ENCODE results near the gene PSMF1. TPM values are rescaled to one million over a fixed set of nuclear protein-coding genes. Genes with fewer than 3 reads are reported as not detected.

The PSMF1 gene
- total and polyA plus RNA-seq, 2 of the 13 experiments (the other 11 are each of a cell fraction or from before 2014, with no cell fraction given), result 82.5 to 86.0 TPM

GRCh38 chr20:1184638-1185315 lies 66.4 kb downstream of the PSMF1 start, which contains the start of gene TMEM74B (continued):
- TF ChIP-seq DZIP1 (CRISPR knock-in tag; IDR thresholded peaks at IDR 0.05) (peak; percentile 83; the same call in 1 of the 2 replicates), MTA1 (CRISPR knock-in tag; IDR thresholded peaks at IDR 0.05; ENCODE audit: borderline replicate concordance) (peak; percentile 82; the same call in 1 of the 2 replicates), ZNF782 (CRISPR knock-in tag; IDR thresholded peaks at IDR 0.05; ENCODE audit: borderline replicate concordance) (peak; percentile 91), ZNF44 (CRISPR knock-in tag; IDR thresholded peaks at IDR 0.05) (peak; percentile 73; the same call in 1 of the 2 replicates), MYPOP (CRISPR knock-in tag; IDR thresholded peaks at IDR 0.05) (peak; percentile 45; the same call in 1 of the 2 replicates), ZNF563 (CRISPR knock-in tag; IDR thresholded peaks at IDR 0.05) (peak; percentile 94), ZNF24 (IDR thresholded peaks at IDR 0.05) (no peak), KIAA2018 (CRISPR knock-in tag; IDR thresholded peaks at IDR 0.05; ENCODE audit: borderline replicate concordance) (peak; percentile 48; the same call in 1 of the 2 replicates), TBX2 (CRISPR knock-in tag; IDR thresholded peaks at IDR 0.05; ENCODE audit: borderline replicate concordance) (peak; percentile 33; the same call in 1 of the 2 replicates), NONO (IDR thresholded peaks at IDR 0.05) (no peak), NONO (CRISPR knock-in tag; conservative IDR thresholded peaks at IDR 0.05) (no peak), ZFP91 (CRISPR knock-in tag; IDR thresholded peaks at IDR 0.05; ENCODE audit: borderline replicate concordance) (no peak; the same call in 1 of the 2 replicates), KMT2A (CRISPR knock-in tag; IDR thresholded peaks at IDR 0.05) (peak; percentile 35; the same call in 1 of the 2 replicates), DRAP1 (CRISPR knock-in tag; IDR thresholded peaks at IDR 0.05) (0 out of 2 replicates have a peak, but pooled peaks have one; percentile 14)
